Endodermal cell (in vitro differentiated cells): ENCODE results near the gene IGSF21. TPM values are rescaled to one million over a fixed set of nuclear protein-coding genes. Genes with fewer than 3 reads are reported as not detected.
A peak's percentile ranks its signal among the peaks of the same experiment; 100 is the strongest.

Experiments used
- DNase-seq: peaks from one replicate; pipeline ENCODE4 v3.0.0-alpha.2; 2017
- H3K27ac ChIP-seq: 2 replicates; pipeline ENCODE4 v1.5.1; 2013; ENCODE audit warnings: mild to moderate bottlenecking, low read depth, low read length, moderate library complexity
- H3K27me3 ChIP-seq: 2 replicates; pipeline ENCODE4 v1.6.1; 2013; ENCODE audit warnings: mild to moderate bottlenecking, low read length, moderate library complexity; ENCODE audit not compliant: insufficient read depth, control insufficient read depth, poor library complexity, severe bottlenecking
- H3K36me3 ChIP-seq: 2 replicates; pipeline ENCODE4 v1.7.0; 2013; ENCODE audit warnings: mild to moderate bottlenecking, low read length, moderate library complexity; ENCODE audit not compliant: control insufficient read depth, insufficient read depth
- H3K4me1 ChIP-seq: one replicate; pipeline ENCODE4 v1.7.0; 2013; ENCODE audit warnings: low read length; ENCODE audit not compliant: control insufficient read depth, insufficient read depth
- H3K4me3 ChIP-seq: 2 replicates; pipeline ENCODE4 v1.5.1; 2013; ENCODE audit warnings: mild to moderate bottlenecking, low read length, moderate library complexity
- H3K9ac ChIP-seq: 2 replicates; pipeline ENCODE4 v1.6.1; 2013; ENCODE audit warnings: mild to moderate bottlenecking, low read length, moderate library complexity; ENCODE audit not compliant: poor library complexity, severe bottlenecking; ENCODE audit errors: extremely low read depth
- H3K9me3 ChIP-seq: 2 replicates; pipeline ENCODE4 v1.6.1; 2013; ENCODE audit warnings: mild to moderate bottlenecking, low read length, moderate library complexity; ENCODE audit not compliant: control insufficient read depth
- H3K27ac Mint-ChIP-seq: 2 replicates; pipeline ENCODE4 v1.8.0; 2020; ENCODE audit warnings: mixed read lengths
- H3K27me3 Mint-ChIP-seq: 2 replicates; pipeline ENCODE4 v1.8.0; 2021; ENCODE audit warnings: mild to moderate bottlenecking, mixed read lengths; ENCODE audit not compliant: insufficient read depth
- H3K36me3 Mint-ChIP-seq: 2 replicates; pipeline ENCODE4 v1.8.0; 2020; ENCODE audit warnings: low read depth, mixed read lengths
- H3K4me1 Mint-ChIP-seq: 2 replicates; pipeline ENCODE4 v1.8.0; 2020; ENCODE audit warnings: mixed read lengths
- H3K4me3 Mint-ChIP-seq: 2 replicates; pipeline ENCODE4 v1.8.0; 2020; ENCODE audit warnings: mild to moderate bottlenecking, moderate library complexity, mixed read lengths
- H3K9me3 Mint-ChIP-seq: 2 replicates; pipeline ENCODE4 v1.8.0; 2020; ENCODE audit warnings: mild to moderate bottlenecking, mixed read lengths
- CTCF ChIP-seq: fragments of 200-600 bp; sonication (generic); conservative IDR thresholded peaks from 2 replicates; pipeline ENCODE4 v1.5.0; 2021; ENCODE audit warnings: antibody characterized with exemption, mild to moderate bottlenecking
- WGBS, 2 experiments: methylation state at CpG; one replicate each; pipeline versions ENCODE4 v1.1.5 to v1.1.7; 2013; ENCODE audit warnings: missing lambda C conversion rate in 2 of 2, mixed read lengths in 1 of 2; ENCODE audit not compliant: insufficient coverage in 1 of 2, insufficient read length in 1 of 2; 5-methylcytosine and 5-hydroxymethylcytosine counted together
- total RNA-seq, 2 donors: library from RNA; stranded (reverse); fragmentation: NEBNext Ultra II Directional in 1 of 2; extraction: Animal tissue kit (Norgen Biotek cat#: 25700) in 1 of 2; gene quantifications; 2 replicates in 1 of 2; 3 replicates in 1 of 2; pipeline ENCODE4 v1.2.1, GENCODE V29; 2021

Gene IGSF21
- total RNA-seq, 2 donors from 2014 or later: 1.3 to 1.7 TPM

GRCh38 chr1:18245647-18246046, 138.0 kb downstream of the IGSF21 start:
- no peak for TF ChIP-seq CTCF
- Histone ChIP-seq H3K4me3 (no peak overlapping the region), H3K36me3 (no peaks in the 10 kb centered on the region), H3K27ac (no peak overlapping the region), H3K4me1 (no peaks in the 10 kb centered on the region), H3K9ac (no peak overlapping the region), H3K9me3 (no peaks in the 10 kb centered on the region), H3K27me3 (peaks cover 37% of the 10 kb centered on the region)
- 88 to 100% methylated on average over 1 of the region's 1 CpG for WGBS, 2 experiments
- H3K36me3 Mint-ChIP-seq: no peaks in the 10 kb centered on the region
- no peak overlapping the region for H3K27ac Mint-ChIP-seq
- peaks cover 39% of the 10 kb centered on the region for H3K27me3 Mint-ChIP-seq
- H3K4me3 Mint-ChIP-seq: no peak overlapping the region
- no peaks in the 10 kb centered on the region for H3K9me3 Mint-ChIP-seq
- no peak for DNase-seq
- H3K4me1 Mint-ChIP-seq: peaks cover 12% of the 10 kb centered on the region

GRCh38 chr1:18246543-18246942, 138.9 kb downstream of the IGSF21 start:
- Mint-ChIP-seq H3K4me1 (peaks cover 12% of the 10 kb centered on the region), H3K27me3 (peaks cover 44% of the 10 kb centered on the region), H3K36me3 (no peaks in the 10 kb centered on the region), H3K27ac (no peak overlapping the region), H3K9me3 (no peaks in the 10 kb centered on the region), H3K4me3 (no peak overlapping the region)
- TF ChIP-seq CTCF: peak; percentile 55
- Histone ChIP-seq H3K4me3 (no peak overlapping the region), H3K9me3 (no peaks in the 10 kb centered on the region), H3K9ac (no peak overlapping the region), H3K4me1 (no peaks in the 10 kb centered on the region), H3K36me3 (no peaks in the 10 kb centered on the region), H3K27ac (no peak overlapping the region), H3K27me3 (peaks cover 37% of the 10 kb centered on the region)
- 90 to 93% methylated on average over 6 of the region's 6 CpGs for WGBS, 2 experiments
- no peak for DNase-seq

- Histone ChIP-seq H3K27ac (no peak overlapping the region), H3K9ac (no peak overlapping the region), H3K9me3 (no peaks in the 10 kb centered on the region), H3K36me3 (no peaks in the 10 kb centered on the region), H3K27me3 (peaks cover 37% of the 10 kb centered on the region), H3K4me3 (no peak overlapping the region), H3K4me1 (no peaks in the 10 kb centered on the region)
- no peak for DNase-seq
- H3K27ac Mint-ChIP-seq: no peak overlapping the region
- peaks cover 45% of the 10 kb centered on the region for H3K27me3 Mint-ChIP-seq
- no peaks in the 10 kb centered on the region for H3K9me3 Mint-ChIP-seq
- H3K4me3 Mint-ChIP-seq: no peak overlapping the region
- no peak for TF ChIP-seq CTCF
- WGBS, 2 experiments: 75 to 87% methylated on average over 1 to 4 of the region's 4 CpGs
- H3K36me3 Mint-ChIP-seq: no peaks in the 10 kb centered on the region
- peaks cover 12% of the 10 kb centered on the region for H3K4me1 Mint-ChIP-seq
Observed at GRCh38 chr1:18247151-18247550, 139.6 kb downstream of the IGSF21 start.
